Kidney (tissue), 14 donors: ENCODE results near the gene MYLK4. TPM values are rescaled to one million over a fixed set of nuclear protein-coding genes. Genes with fewer than 3 reads are reported as not detected.

Experiments
- DNase-seq, 5 donors: peaks; one replicate each; pipeline ENCODE4 v3.0.0-alpha.2; 2013 to 2020
- FAIRE-seq: peaks from 2 replicates; lab custom pipeline; 2012; peaks lifted over from hg19 to GRCh38; lab: Jason Lieb, UNC
- H3K27ac ChIP-seq, 2 donors: one replicate each; pipeline ENCODE4 v1.7.0; 2013; ENCODE audit warnings: low read depth in 2 of 2, low read length in 2 of 2, inconsistent platforms in 1 of 2
- H3K27me3 ChIP-seq: one replicate; pipeline ENCODE4 v1.7.1; 2013; ENCODE audit warnings: low read length, inconsistent platforms; ENCODE audit not compliant: control insufficient read depth, insufficient read depth
- H3K36me3 ChIP-seq, 3 donors: one replicate each; pipeline versions ENCODE4 v1.7.0 to v1.7.1; 2013; ENCODE audit warnings: low read length in 3 of 3, control low read depth in 1 of 3, inconsistent platforms in 1 of 3; ENCODE audit not compliant: insufficient read depth in 3 of 3, control insufficient read depth in 2 of 3
- H3K4me1 ChIP-seq, 3 donors: one replicate each; pipeline versions ENCODE4 v1.7.0 to v1.7.1; 2013; ENCODE audit warnings: low read length in 3 of 3, inconsistent platforms in 1 of 3, low read depth in 1 of 3; ENCODE audit not compliant: control insufficient read depth in 2 of 3, insufficient read depth in 2 of 3
- H3K4me3 ChIP-seq, 3 donors: one replicate each; pipeline versions ENCODE4 v1.7.0 to v1.8.1; 2013; ENCODE audit warnings: low read length in 3 of 3, control low read depth in 1 of 3, inconsistent platforms in 1 of 3
- H3K9ac ChIP-seq, 3 donors: one replicate each; pipeline versions ENCODE4 v1.7.0 to v1.7.1; 2013; ENCODE audit warnings: low read length in 3 of 3, control low read depth in 1 of 3, inconsistent platforms in 1 of 3
- H3K9me3 ChIP-seq, 3 donors: one replicate each; pipeline versions ENCODE4 v1.7.0 to v1.7.1; 2013; ENCODE audit warnings: low read length in 3 of 3, control low read depth in 1 of 3, inconsistent platforms in 1 of 3; ENCODE audit not compliant: control insufficient read depth in 2 of 3, insufficient read depth in 1 of 3
- intact Hi-C: fragments of 100-400 bp; cut with DNase I; formaldehyde crosslinking; loops from one replicate; pipeline ENCODE4 v1.11.1; 2022
- polyA plus RNA-seq: library from polyadenylated mRNA; stranded (reverse); fragments of 350-450 nt; fragmentation: Illumina TruSeq; extraction: RNeasy Lipid Tissue Mini Kit (QIAGEN cat#74804); gene quantifications from one replicate; pipeline ENCODE4 v1.2.3, GENCODE V29; 2014; ENCODE audit warnings: low read depth, low replicate concordance; ENCODE audit not compliant: insufficient read depth
- total RNA-seq: library from RNA; stranded (reverse); fragmentation: NEBNext Ultra II Directional; extraction: Animal tissue kit (Norgen Biotek cat#: 25700); gene quantifications from one replicate; pipeline ENCODE4 v1.2.1, GENCODE V29; 2021
- TF ChIP-seq, protein P1 (sequence below): IDR thresholded peaks from 3 replicates; pipeline ENCODE4 v1.5.1; 2012; ENCODE audit warnings: mild to moderate bottlenecking, moderate library complexity, borderline replicate concordance; ENCODE audit not compliant: insufficient read depth; ENCODE audit errors: extremely low read depth
- donor health status: control.
- donor health status: control.
- donor health status: control.
- donor health status: control.
- donor health status: control.
- donor health status: DM: yes; HTN: yes; CAD: no.
- donor health status: Normal renal cell carcinoma (clear cell type).

Gene MYLK4
- total and polyA plus RNA-seq, 2 donors from 2014 or later = 1.1 to 1.3 TPM

DNA sequence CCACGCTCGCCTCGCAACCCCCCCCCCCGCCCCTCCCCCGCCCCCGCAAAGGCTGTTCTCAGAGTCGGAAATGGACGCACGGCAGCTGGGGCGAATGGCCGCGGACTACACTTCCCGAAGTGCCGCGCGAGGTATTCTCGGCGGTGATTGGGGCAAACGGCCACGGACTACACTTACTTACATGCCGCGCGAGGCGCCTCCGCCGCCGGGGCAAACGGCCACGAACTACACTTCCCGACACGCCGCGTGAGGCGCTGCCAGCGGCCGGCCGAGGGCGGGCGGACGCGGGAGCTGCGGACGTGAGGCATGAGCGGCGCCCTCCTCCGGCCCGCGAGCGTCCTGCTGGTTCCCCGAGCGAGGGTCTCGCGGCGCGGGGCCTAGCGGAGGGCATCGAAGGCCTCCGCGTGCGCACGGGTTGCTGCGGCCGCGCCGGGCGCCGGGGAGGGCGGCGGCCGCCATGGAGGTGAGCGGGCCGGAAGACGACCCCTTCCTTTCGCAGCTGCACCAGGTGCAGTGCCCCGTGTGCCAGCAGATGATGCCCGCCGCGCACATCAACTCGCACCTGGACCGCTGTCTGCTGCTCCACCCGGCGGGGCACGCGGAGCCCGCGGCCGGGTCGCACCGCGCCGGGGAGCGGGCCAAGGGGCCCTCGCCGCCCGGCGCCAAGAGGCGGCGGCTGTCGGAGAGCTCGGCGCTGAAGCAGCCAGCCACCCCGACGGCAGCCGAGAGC, 14.6 kb upstream of the MYLK4 start, which contains the start of gene WRNIP1:
WRNIP1 (plus strand) TSS at position 228 of the 730 bp plus-strand sequence; CDS start at position 458, 230 bp downstream.
- H3K36me3 ChIP-seq = no peaks in the 10 kb centered on the region
- FAIRE-seq = no peak
- intact Hi-C loops = no loop called here

DNA sequence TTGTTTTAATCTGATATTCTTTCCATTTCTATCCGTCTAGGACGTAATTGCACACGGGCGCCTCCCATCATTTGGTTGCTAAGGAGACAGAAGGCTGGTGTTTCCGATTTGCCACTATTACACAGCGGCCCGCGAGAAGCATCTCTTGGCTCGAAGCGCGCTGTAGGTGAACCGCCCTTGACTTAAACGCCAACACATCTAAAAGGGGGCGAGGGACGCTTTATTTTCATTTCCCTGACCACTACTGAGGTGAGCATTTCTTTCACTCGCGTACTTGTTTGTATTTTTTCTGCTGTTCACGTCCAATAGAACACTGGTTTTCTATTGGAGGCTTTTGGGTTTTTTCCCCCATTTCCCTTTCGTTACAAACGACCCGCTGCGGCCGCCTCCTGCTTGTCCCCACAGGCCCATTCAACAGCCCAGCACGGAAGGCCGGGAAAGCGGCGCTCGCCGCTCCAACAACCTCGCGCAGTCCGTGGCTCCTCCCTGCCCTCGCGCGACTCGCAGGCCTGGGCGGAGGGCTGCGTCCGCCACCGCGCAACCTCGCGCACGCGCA, 14.0 kb upstream of the MYLK4 start:
- intact Hi-C loops = no loop called here
- DNase-seq = peak; percentile 55 to 86 (median 81)
- TF ChIP-seq, protein P1, sequence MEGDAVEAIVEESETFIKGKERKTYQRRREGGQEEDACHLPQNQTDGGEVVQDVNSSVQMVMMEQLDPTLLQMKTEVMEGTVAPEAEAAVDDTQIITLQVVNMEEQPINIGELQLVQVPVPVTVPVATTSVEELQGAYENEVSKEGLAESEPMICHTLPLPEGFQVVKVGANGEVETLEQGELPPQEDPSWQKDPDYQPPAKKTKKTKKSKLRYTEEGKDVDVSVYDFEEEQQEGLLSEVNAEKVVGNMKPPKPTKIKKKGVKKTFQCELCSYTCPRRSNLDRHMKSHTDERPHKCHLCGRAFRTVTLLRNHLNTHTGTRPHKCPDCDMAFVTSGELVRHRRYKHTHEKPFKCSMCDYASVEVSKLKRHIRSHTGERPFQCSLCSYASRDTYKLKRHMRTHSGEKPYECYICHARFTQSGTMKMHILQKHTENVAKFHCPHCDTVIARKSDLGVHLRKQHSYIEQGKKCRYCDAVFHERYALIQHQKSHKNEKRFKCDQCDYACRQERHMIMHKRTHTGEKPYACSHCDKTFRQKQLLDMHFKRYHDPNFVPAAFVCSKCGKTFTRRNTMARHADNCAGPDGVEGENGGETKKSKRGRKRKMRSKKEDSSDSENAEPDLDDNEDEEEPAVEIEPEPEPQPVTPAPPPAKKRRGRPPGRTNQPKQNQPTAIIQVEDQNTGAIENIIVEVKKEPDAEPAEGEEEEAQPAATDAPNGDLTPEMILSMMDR = no peak

More for the DNA sequence above, 14.6 kb upstream of the MYLK4 start, which contains the start of gene WRNIP1:
- Histone ChIP-seq H3K27ac (peak within 1 kb of the TSS; percentile 90 to 94), H3K9ac (peak within 1 kb of the TSS; percentile 72 to 82 (median 73)), H3K4me3 (peak within 1 kb of the TSS; percentile 76 to 87 (median 78)), H3K9me3 (no peaks in the 10 kb centered on the region), H3K27me3 (no peaks in the 10 kb centered on the region), H3K4me1 (peaks cover 3 to 16% (median 3%) of the 10 kb centered on the region in 3 donors)
- TF ChIP-seq, protein P1 = peak; percentile 47
- DNase-seq = peak; percentile 99 to 100 (median 100)

DNA sequence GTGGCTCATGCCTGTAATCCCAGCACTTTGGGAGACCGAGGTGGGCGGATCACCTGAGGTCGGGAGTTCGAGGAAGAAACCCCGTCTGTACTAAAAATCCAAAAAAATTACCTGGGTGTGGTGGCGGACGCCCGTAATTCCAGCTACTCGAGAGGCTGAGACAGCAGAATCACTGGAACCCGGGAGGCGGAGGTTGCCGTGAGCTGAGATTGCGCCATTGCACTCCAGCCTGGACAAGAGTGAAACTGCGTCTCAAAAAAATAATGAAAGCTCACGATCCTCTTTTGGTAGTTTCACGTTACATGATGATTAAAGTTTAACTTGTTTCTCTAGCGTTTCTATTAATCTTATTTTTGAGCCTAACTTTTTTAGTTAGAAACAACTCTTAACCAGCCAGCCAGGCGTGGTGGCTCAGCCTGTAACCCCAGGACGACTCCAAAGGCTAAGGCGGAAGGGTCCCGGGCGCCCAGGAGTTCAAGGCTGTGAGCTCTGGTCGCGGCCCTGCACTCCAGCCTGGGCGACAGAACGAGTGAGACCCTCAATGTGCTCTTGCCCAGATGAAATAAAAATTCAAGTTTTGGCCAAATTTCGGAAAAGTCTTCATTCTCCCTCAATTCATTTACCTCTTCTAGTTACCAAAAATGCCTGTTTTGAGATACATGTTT, 13.3 kb upstream of the MYLK4 start:
- Histone ChIP-seq H3K9ac (peak overlapping the region in 1 of 3 donors; percentile 72), H3K4me3 (peak overlapping the region; percentile 68 to 75 (median 74)), H3K4me1 (peaks cover 3 to 13% (median 3%) of the 10 kb centered on the region in 3 donors), H3K27me3 (no peaks in the 10 kb centered on the region), H3K36me3 (no peaks in the 10 kb centered on the region), H3K9me3 (no peaks in the 10 kb centered on the region), H3K27ac (peak overlapping the region; percentile 58 to 90)
- intact Hi-C loops = no loop called here
- FAIRE-seq (no peak), DNase-seq (peak in 3 of 5 donors; percentile 35 to 81 (median 73))
- TF ChIP-seq, protein P1 = no peak

More for the DNA sequence above, 14.0 kb upstream of the MYLK4 start:
- H3K9ac ChIP-seq = peak overlapping the region; percentile 44 to 73 (median 72)
- H3K27ac ChIP-seq = peak overlapping the region; percentile 72 to 90
- no peaks in the 10 kb centered on the region for H3K36me3 ChIP-seq
- peak overlapping the region; percentile 68 to 75 (median 74) for H3K4me3 ChIP-seq
- H3K27me3 ChIP-seq = no peaks in the 10 kb centered on the region
- H3K9me3 ChIP-seq = no peaks in the 10 kb centered on the region
- no peak for FAIRE-seq
- H3K4me1 ChIP-seq = peaks cover 3 to 13% (median 3%) of the 10 kb centered on the region in 3 donors
